Activated T-helper 1 cell treated with anti-CD3 and anti-CD28 coated beads, Interleukin-12 subunit alpha, Interleukin-12 subunit beta, Interleukin-2, Interleukin-4 antibody, amounts not matched to agents 30 ng/mL and 10 ng/mL and 1 ng/mL, durations not matched to agents 14 hours and 24 hours and 36 hours (primary cell): Measurements from ENCODE around the gene FRMPD4. TPM values are rescaled to one million over a fixed set of nuclear protein-coding genes. Genes with fewer than 3 reads are reported as not detected.

ENCODE experiments used
- DNase-seq: peaks from one replicate; pipeline ENCODE4 v3.0.0; 2021; ENCODE audit warnings: low spot score
- H3K27ac Mint-ChIP-seq: one replicate; pipeline ENCODE4 v1.8.0; 2021; ENCODE audit warnings: mild to moderate bottlenecking, mixed read lengths
- H3K27me3 Mint-ChIP-seq: one replicate; pipeline ENCODE4 v1.8.0; 2022; ENCODE audit warnings: mild to moderate bottlenecking, moderate library complexity, mixed read lengths; ENCODE audit not compliant: insufficient read depth
- H3K36me3 Mint-ChIP-seq: one replicate; pipeline ENCODE4 v1.8.0; 2021; ENCODE audit warnings: low read depth, mixed read lengths
- H3K4me1 Mint-ChIP-seq: one replicate; pipeline ENCODE4 v1.8.0; 2021; ENCODE audit warnings: low read depth, mixed read lengths
- H3K4me3 Mint-ChIP-seq: one replicate; pipeline ENCODE4 v1.8.0; 2021; ENCODE audit warnings: mild to moderate bottlenecking, moderate library complexity, mixed read lengths
- H3K9me3 Mint-ChIP-seq: one replicate; pipeline ENCODE4 v1.8.0; 2021; ENCODE audit warnings: mixed read lengths
- intact Hi-C: fragments of 100-400 bp; cut with micrococcal nuclease; formaldehyde crosslinking; loops from one replicate; pipeline ENCODE4 v1.15.1; 2024
- total RNA-seq: library from RNA; stranded (reverse); gene quantifications from 2 replicates; pipeline ENCODE4 v1.2.3, GENCODE V29; 2022

FRMPD4 gene
- total RNA-seq, 1 donor from 2014 or later: not detected

GRCh38 chrX:12282991-12283390 is 144.7 kb downstream of the FRMPD4 start:
- Mint-ChIP-seq H3K4me1 (no peaks in the 10 kb centered on the region), H3K4me3 (no peak overlapping the region), H3K36me3 (no peaks in the 10 kb centered on the region), H3K9me3 (no peaks in the 10 kb centered on the region), H3K27me3 (no peaks in the 10 kb centered on the region), H3K27ac (no peak overlapping the region)
- intact Hi-C loops: no loop called here
- DNase-seq: no peak

GRCh38 chrX:12292996-12293765 is 154.9 kb downstream of the FRMPD4 start:
- no peaks in the 10 kb centered on the region for H3K36me3 Mint-ChIP-seq
- H3K4me3 Mint-ChIP-seq: no peak overlapping the region
- intact Hi-C loops: no loop called here
- no peak overlapping the region for H3K27ac Mint-ChIP-seq
- no peaks in the 10 kb centered on the region for H3K4me1 Mint-ChIP-seq
- no peaks in the 10 kb centered on the region for H3K9me3 Mint-ChIP-seq
- peaks cover 8% of the 10 kb centered on the region for H3K27me3 Mint-ChIP-seq
- DNase-seq: no peak

GRCh38 chrX:12297353-12297752 is 159.1 kb downstream of the FRMPD4 start:
- H3K4me3 Mint-ChIP-seq: no peak overlapping the region

GRCh38 chrX:12301288-12301687 is 163.0 kb downstream of the FRMPD4 start:
- intact Hi-C loops: no loop called here
- no peak for DNase-seq
- H3K27ac Mint-ChIP-seq: no peak overlapping the region
- no peaks in the 10 kb centered on the region for H3K36me3 Mint-ChIP-seq
- no peak overlapping the region for H3K4me3 Mint-ChIP-seq
- H3K27me3 Mint-ChIP-seq: no peaks in the 10 kb centered on the region
- no peaks in the 10 kb centered on the region for H3K9me3 Mint-ChIP-seq
- no peaks in the 10 kb centered on the region for H3K4me1 Mint-ChIP-seq

More at GRCh38 chrX:12297353-12297752, 159.1 kb downstream of the FRMPD4 start:
- intact Hi-C loops: no loop called here
- no peaks in the 10 kb centered on the region for H3K27me3 Mint-ChIP-seq
- H3K27ac Mint-ChIP-seq: no peak overlapping the region
- H3K9me3 Mint-ChIP-seq: no peaks in the 10 kb centered on the region
- no peak for DNase-seq
- H3K36me3 Mint-ChIP-seq: no peaks in the 10 kb centered on the region
- no peaks in the 10 kb centered on the region for H3K4me1 Mint-ChIP-seq

GRCh38 chrX:12304261-12304660 is 166.0 kb downstream of the FRMPD4 start:
- Mint-ChIP-seq H3K4me1 (no peaks in the 10 kb centered on the region), H3K4me3 (no peak overlapping the region), H3K36me3 (no peaks in the 10 kb centered on the region), H3K27me3 (no peaks in the 10 kb centered on the region), H3K9me3 (no peaks in the 10 kb centered on the region), H3K27ac (no peak overlapping the region)
- no peak for DNase-seq
- intact Hi-C loops: no loop called here

GRCh38 chrX:12307961-12308360 is 169.7 kb downstream of the FRMPD4 start:
- Mint-ChIP-seq H3K27ac (no peak overlapping the region), H3K36me3 (no peaks in the 10 kb centered on the region), H3K9me3 (no peaks in the 10 kb centered on the region), H3K27me3 (no peaks in the 10 kb centered on the region), H3K4me3 (no peak overlapping the region), H3K4me1 (no peaks in the 10 kb centered on the region)
- intact Hi-C loops: no loop called here
- no peak for DNase-seq

GRCh38 chrX:12308420-12308819 is 170.1 kb downstream of the FRMPD4 start:
- Mint-ChIP-seq H3K27ac (no peak overlapping the region), H3K27me3 (no peaks in the 10 kb centered on the region), H3K9me3 (no peaks in the 10 kb centered on the region), H3K4me1 (no peaks in the 10 kb centered on the region), H3K36me3 (no peaks in the 10 kb centered on the region), H3K4me3 (no peak overlapping the region)
- intact Hi-C loops: no loop called here
- no peak for DNase-seq

GRCh38 chrX:12309040-12309743 is 170.9 kb downstream of the FRMPD4 start:
- no peaks in the 10 kb centered on the region for H3K4me1 Mint-ChIP-seq
- H3K4me3 Mint-ChIP-seq: no peak overlapping the region
- no peak for DNase-seq
- no peaks in the 10 kb centered on the region for H3K9me3 Mint-ChIP-seq
- no peaks in the 10 kb centered on the region for H3K27me3 Mint-ChIP-seq
- H3K36me3 Mint-ChIP-seq: no peaks in the 10 kb centered on the region
- no peak overlapping the region for H3K27ac Mint-ChIP-seq
- intact Hi-C loops: no loop called here

- Mint-ChIP-seq H3K36me3 (no peaks in the 10 kb centered on the region), H3K27me3 (no peaks in the 10 kb centered on the region), H3K4me3 (no peak overlapping the region), H3K4me1 (no peaks in the 10 kb centered on the region), H3K9me3 (no peaks in the 10 kb centered on the region), H3K27ac (no peak overlapping the region)
- intact Hi-C loops: no loop called here
- no peak for DNase-seq
Measured at GRCh38 chrX:12309744-12310076, 171.4 kb downstream of the FRMPD4 start.

- Mint-ChIP-seq H3K9me3 (no peaks in the 10 kb centered on the region), H3K27ac (no peak overlapping the region), H3K4me3 (no peak overlapping the region), H3K27me3 (no peaks in the 10 kb centered on the region), H3K36me3 (no peaks in the 10 kb centered on the region), H3K4me1 (no peaks in the 10 kb centered on the region)
- intact Hi-C loops: no loop called here
- no peak for DNase-seq
Measured at GRCh38 chrX:12314651-12315050, 176.4 kb downstream of the FRMPD4 start.

GRCh38 chrX:12315526-12315925 is 177.3 kb downstream of the FRMPD4 start:
- H3K4me1 Mint-ChIP-seq: no peaks in the 10 kb centered on the region
- H3K27me3 Mint-ChIP-seq: no peaks in the 10 kb centered on the region
- intact Hi-C loops: no loop called here
- no peak for DNase-seq
- no peaks in the 10 kb centered on the region for H3K36me3 Mint-ChIP-seq
- no peak overlapping the region for H3K4me3 Mint-ChIP-seq
- no peaks in the 10 kb centered on the region for H3K9me3 Mint-ChIP-seq
- no peak overlapping the region for H3K27ac Mint-ChIP-seq

- Mint-ChIP-seq H3K4me3 (no peak overlapping the region), H3K27me3 (no peaks in the 10 kb centered on the region), H3K9me3 (no peaks in the 10 kb centered on the region), H3K27ac (no peak overlapping the region), H3K36me3 (no peaks in the 10 kb centered on the region), H3K4me1 (no peaks in the 10 kb centered on the region)
- no peak for DNase-seq
- intact Hi-C loops: no loop called here
Measured at GRCh38 chrX:12319003-12319519, 180.8 kb downstream of the FRMPD4 start.

- H3K27me3 Mint-ChIP-seq: no peaks in the 10 kb centered on the region
- H3K9me3 Mint-ChIP-seq: no peaks in the 10 kb centered on the region
- H3K4me1 Mint-ChIP-seq: no peaks in the 10 kb centered on the region
- intact Hi-C loops: no loop called here
- DNase-seq: no peak
- no peak overlapping the region for H3K27ac Mint-ChIP-seq
- H3K4me3 Mint-ChIP-seq: no peak overlapping the region
- no peaks in the 10 kb centered on the region for H3K36me3 Mint-ChIP-seq
Measured at GRCh38 chrX:12319992-12320391, 181.7 kb downstream of the FRMPD4 start.
